Stimulated activated CD4-positive, alpha-beta T cell treated with anti-CD3 and anti-CD28 coated beads, Interleukin-4, amount 100 ng/mL, for 24 hours (primary cell): Measurements from ENCODE around the gene CPAMD8.
A peak's percentile ranks its signal among the peaks of the same experiment; 100 is the strongest.

ENCODE experiments used
- DNase-seq: peaks from one replicate; pipeline ENCODE4 v3.0.0-alpha.2; 2020

CPAMD8 gene

GRCh38 chr19:17026706-17027534 lies at the start of gene CPAMD8:
Gene CPAMD8, minus strand, starts transcription at chr19:17026810. Its CDS starts 168 bp downstream, at chr19:17026642.
- no peak for DNase-seq

- peak; percentile 43 for DNase-seq
Observed at GRCh38 chr19:17075864-17076542, 49.4 kb upstream of the CPAMD8 start.

GRCh38 chr19:17075035-17075863 lies 48.6 kb upstream of the CPAMD8 start, which contains the start of the genes HAUS8 and MYO9B:
Gene HAUS8, minus strand, starts transcription at chr19:17075452. Its CDS starts 30 bp downstream, at chr19:17075422.
Gene MYO9B, plus strand, starts transcription at chr19:17075777. Its CDS starts 25,941 bp downstream, at chr19:17101718.
- peak; percentile 100 for DNase-seq

- DNase-seq, result no peak
Observed at GRCh38 chr19:17074634-17075034, 48.0 kb upstream of the CPAMD8 start.

GRCh38 chr19:17073869-17074633 lies 47.4 kb upstream of the CPAMD8 start:
- DNase-seq, result no peak

- no peak for DNase-seq
Observed at GRCh38 chr19:17070912-17071311, 44.3 kb upstream of the CPAMD8 start.

- no peak for DNase-seq
Observed at GRCh38 chr19:17070421-17070820, 43.8 kb upstream of the CPAMD8 start.

- DNase-seq, result no peak
Observed at GRCh38 chr19:17069193-17069592, 42.6 kb upstream of the CPAMD8 start.

GRCh38 chr19:17063428-17063827 lies 36.8 kb upstream of the CPAMD8 start:
- no peak for DNase-seq

- no peak for DNase-seq
Observed at GRCh38 chr19:17061691-17062090, 35.1 kb upstream of the CPAMD8 start.

- no peak for DNase-seq
Observed at GRCh38 chr19:17061205-17061604, 34.6 kb upstream of the CPAMD8 start.

GRCh38 chr19:17060802-17061201 lies 34.2 kb upstream of the CPAMD8 start:
- DNase-seq, result no peak

- no peak for DNase-seq
Observed at GRCh38 chr19:17058236-17058635, 31.6 kb upstream of the CPAMD8 start.

GRCh38 chr19:17055636-17056035 lies 29.0 kb upstream of the CPAMD8 start:
- no peak for DNase-seq

- no peak for DNase-seq
Observed at GRCh38 chr19:17054746-17055145, 28.1 kb upstream of the CPAMD8 start.

GRCh38 chr19:17052439-17052838 lies 25.8 kb upstream of the CPAMD8 start:
- DNase-seq, result peak; percentile 25

GRCh38 chr19:17049711-17050280 lies 23.2 kb upstream of the CPAMD8 start:
- DNase-seq, result no peak

GRCh38 chr19:17048885-17049453 lies 22.4 kb upstream of the CPAMD8 start:
- DNase-seq, result no peak

- no peak for DNase-seq
Observed at GRCh38 chr19:17045907-17046502, 19.4 kb upstream of the CPAMD8 start.

- no peak for DNase-seq
Observed at GRCh38 chr19:17043744-17044143, 17.1 kb upstream of the CPAMD8 start.

- DNase-seq, result no peak
Observed at GRCh38 chr19:17041976-17042375, 15.4 kb upstream of the CPAMD8 start.
